HepG2 (cell line): Measurements from ENCODE around the gene SAMD14. TPM values are rescaled to one million over a fixed set of nuclear protein-coding genes. Genes with fewer than 3 reads are reported as not detected.

ENCODE experiments used
- ASH2L ChIP-seq: fragments of 300-600, 200-600 bp; sonication (generic); IDR thresholded peaks from 2 replicates; pipeline ENCODE4 v1.7.0; 2017; ENCODE audit warnings: low read depth, mild to moderate bottlenecking, moderate library complexity, mixed read lengths, low read length; ENCODE audit not compliant: insufficient read length
- MAF1 ChIP-seq: sonication (generic); formaldehyde crosslinking; IDR thresholded peaks from 2 replicates; pipeline ENCODE4 v1.5.0; 2020; ENCODE audit warnings: missing genetic modification reagents, borderline replicate concordance
- MEIS1 ChIP-seq: sonication (generic); formaldehyde crosslinking; IDR thresholded peaks from 2 replicates; pipeline ENCODE4 v1.9.0; 2021; ENCODE audit warnings: mild to moderate bottlenecking, missing genetic modification reagents, moderate library complexity, borderline replicate concordance
- TAF15 ChIP-seq: fragments of 200-400 bp; formaldehyde crosslinking; IDR thresholded peaks from one replicate; pipeline ENCODE4 v1.6.1; 2018; ENCODE audit warnings: mild to moderate bottlenecking, low read depth, low read length; ENCODE audit not compliant: poor library complexity, severe bottlenecking
- ZMAT3 ChIP-seq: sonication (generic); formaldehyde crosslinking; conservative IDR thresholded peaks from 2 replicates; pipeline ENCODE4 v1.7.0; 2021; ENCODE audit warnings: missing genetic modification reagents
- ZNF274 ChIP-seq: sonication (generic); formaldehyde crosslinking; IDR thresholded peaks from 2 replicates; pipeline ENCODE4 v1.5.1; 2020; ENCODE audit warnings: mild to moderate bottlenecking, missing genetic modification reagents
- ZNF484 ChIP-seq: sonication (generic); formaldehyde crosslinking; IDR thresholded peaks from 2 replicates; pipeline ENCODE4 v1.5.1; 2020; ENCODE audit warnings: mild to moderate bottlenecking, low read depth, missing genetic modification reagents, borderline replicate concordance
- ZNF607 ChIP-seq: sonication (generic); formaldehyde crosslinking; IDR thresholded peaks from 2 replicates; pipeline ENCODE4 v1.5.1; 2020; ENCODE audit warnings: missing genetic modification reagents, mild to moderate bottlenecking, borderline replicate concordance
- ZNF879 ChIP-seq: sonication (generic); formaldehyde crosslinking; IDR thresholded peaks from 2 replicates; pipeline ENCODE4 v1.8.1; 2023; ENCODE audit warnings: missing genetic modification reagents
- polyA plus RNA-seq, 8 experiments: library from polyadenylated mRNA; depleted of rRNA in 3 of 8; stranded (reverse) in 7 of 8; unstranded in 1 of 8; fragments of >200 nt; fragmentation: Illumina TruSeq in 4 of 8; extraction: Trizol in 4 of 8; gene quantifications; 2 replicates each; pipeline versions ENCODE4 v1.2.1 to v1.2.3, GENCODE V29; 2011 to 2016; ENCODE audit warnings: low read depth in 4 of 8, missing spikeins in 1 of 8, mixed read lengths in 1 of 8; ENCODE audit not compliant: insufficient read depth in 1 of 8
- total RNA-seq, 5 experiments: library from RNA; depleted of rRNA; stranded (reverse); fragments of >200 nt; fragmentation: Illumina TruSeq; extraction: Trizol; gene quantifications; 2 replicates each; pipeline ENCODE4 v1.2.3, GENCODE V29; 2016; ENCODE audit warnings: low read depth in 1 of 5
- TF ChIP-seq, protein P1 (sequence below): sonication (generic); formaldehyde crosslinking; IDR thresholded peaks from 2 replicates; pipeline ENCODE4 v1.9.0; 2021; ENCODE audit warnings: mild to moderate bottlenecking, missing genetic modification reagents
- TF ChIP-seq, protein P2 (sequence below): sonication (generic); formaldehyde crosslinking; IDR thresholded peaks from 2 replicates; pipeline ENCODE4 v1.5.0; 2020; ENCODE audit warnings: mild to moderate bottlenecking, missing genetic modification reagents, moderate library complexity
- TF ChIP-seq, protein P3 (sequence below): conservative IDR thresholded peaks from 2 replicates; pipeline ENCODE4 v1.6.1; 2018; ENCODE audit warnings: missing genetic modification reagents
- TF ChIP-seq, protein P4 (sequence below): IDR thresholded peaks from 2 replicates; pipeline ENCODE4 v1.6.1; 2016; ENCODE audit warnings: missing genetic modification reagents, missing compliant biosample characterization

SAMD14 gene
- total and polyA plus RNA-seq, 2 of the 13 experiments (the other 11 are each of a cell fraction or from before 2014, with no cell fraction given) = 0.07 to 0.22 TPM

DNA sequence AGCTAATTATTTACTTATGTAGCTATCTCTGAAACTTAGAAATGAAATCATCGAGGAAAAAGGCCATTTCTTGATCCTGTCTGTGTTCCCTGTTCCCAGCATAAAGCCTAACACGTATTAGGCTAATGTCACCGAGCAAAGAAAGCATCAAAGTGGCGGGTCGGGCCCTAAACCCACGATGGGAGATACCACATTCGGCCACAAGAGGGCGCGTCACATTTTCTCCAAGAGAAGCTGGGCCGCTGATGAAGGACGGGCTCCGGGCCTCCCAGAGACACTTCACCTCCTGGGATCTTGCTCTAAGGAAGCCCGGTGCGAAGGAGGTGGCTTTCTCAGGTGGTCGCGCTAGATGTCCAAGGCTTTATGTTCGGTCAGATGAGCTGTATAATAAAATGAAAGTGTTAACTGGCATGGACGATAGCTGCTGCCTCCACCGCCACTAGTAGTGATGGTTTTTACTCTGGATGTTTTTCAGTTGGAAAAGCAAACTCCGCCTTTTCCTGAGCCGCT, 35.7 kb downstream of the SAMD14 start (continued):
- TF ChIP-seq, protein P1, sequence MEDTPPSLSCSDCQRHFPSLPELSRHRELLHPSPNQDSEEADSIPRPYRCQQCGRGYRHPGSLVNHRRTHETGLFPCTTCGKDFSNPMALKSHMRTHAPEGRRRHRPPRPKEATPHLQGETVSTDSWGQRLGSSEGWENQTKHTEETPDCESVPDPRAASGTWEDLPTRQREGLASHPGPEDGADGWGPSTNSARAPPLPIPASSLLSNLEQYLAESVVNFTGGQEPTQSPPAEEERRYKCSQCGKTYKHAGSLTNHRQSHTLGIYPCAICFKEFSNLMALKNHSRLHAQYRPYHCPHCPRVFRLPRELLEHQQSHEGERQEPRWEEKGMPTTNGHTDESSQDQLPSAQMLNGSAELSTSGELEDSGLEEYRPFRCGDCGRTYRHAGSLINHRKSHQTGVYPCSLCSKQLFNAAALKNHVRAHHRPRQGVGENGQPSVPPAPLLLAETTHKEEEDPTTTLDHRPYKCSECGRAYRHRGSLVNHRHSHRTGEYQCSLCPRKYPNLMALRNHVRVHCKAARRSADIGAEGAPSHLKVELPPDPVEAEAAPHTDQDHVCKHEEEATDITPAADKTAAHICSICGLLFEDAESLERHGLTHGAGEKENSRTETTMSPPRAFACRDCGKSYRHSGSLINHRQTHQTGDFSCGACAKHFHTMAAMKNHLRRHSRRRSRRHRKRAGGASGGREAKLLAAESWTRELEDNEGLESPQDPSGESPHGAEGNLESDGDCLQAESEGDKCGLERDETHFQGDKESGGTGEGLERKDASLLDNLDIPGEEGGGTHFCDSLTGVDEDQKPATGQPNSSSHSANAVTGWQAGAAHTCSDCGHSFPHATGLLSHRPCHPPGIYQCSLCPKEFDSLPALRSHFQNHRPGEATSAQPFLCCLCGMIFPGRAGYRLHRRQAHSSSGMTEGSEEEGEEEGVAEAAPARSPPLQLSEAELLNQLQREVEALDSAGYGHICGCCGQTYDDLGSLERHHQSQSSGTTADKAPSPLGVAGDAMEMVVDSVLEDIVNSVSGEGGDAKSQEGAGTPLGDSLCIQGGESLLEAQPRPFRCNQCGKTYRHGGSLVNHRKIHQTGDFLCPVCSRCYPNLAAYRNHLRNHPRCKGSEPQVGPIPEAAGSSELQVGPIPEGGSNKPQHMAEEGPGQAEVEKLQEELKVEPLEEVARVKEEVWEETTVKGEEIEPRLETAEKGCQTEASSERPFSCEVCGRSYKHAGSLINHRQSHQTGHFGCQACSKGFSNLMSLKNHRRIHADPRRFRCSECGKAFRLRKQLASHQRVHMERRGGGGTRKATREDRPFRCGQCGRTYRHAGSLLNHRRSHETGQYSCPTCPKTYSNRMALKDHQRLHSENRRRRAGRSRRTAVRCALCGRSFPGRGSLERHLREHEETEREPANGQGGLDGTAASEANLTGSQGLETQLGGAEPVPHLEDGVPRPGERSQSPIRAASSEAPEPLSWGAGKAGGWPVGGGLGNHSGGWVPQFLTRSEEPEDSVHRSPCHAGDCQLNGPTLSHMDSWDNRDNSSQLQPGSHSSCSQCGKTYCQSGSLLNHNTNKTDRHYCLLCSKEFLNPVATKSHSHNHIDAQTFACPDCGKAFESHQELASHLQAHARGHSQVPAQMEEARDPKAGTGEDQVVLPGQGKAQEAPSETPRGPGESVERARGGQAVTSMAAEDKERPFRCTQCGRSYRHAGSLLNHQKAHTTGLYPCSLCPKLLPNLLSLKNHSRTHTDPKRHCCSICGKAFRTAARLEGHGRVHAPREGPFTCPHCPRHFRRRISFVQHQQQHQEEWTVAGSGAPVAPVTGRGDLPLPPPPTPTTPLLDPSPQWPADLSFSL (CRISPR knock-in tag) = no peak
- TF ChIP-seq, protein P2, sequence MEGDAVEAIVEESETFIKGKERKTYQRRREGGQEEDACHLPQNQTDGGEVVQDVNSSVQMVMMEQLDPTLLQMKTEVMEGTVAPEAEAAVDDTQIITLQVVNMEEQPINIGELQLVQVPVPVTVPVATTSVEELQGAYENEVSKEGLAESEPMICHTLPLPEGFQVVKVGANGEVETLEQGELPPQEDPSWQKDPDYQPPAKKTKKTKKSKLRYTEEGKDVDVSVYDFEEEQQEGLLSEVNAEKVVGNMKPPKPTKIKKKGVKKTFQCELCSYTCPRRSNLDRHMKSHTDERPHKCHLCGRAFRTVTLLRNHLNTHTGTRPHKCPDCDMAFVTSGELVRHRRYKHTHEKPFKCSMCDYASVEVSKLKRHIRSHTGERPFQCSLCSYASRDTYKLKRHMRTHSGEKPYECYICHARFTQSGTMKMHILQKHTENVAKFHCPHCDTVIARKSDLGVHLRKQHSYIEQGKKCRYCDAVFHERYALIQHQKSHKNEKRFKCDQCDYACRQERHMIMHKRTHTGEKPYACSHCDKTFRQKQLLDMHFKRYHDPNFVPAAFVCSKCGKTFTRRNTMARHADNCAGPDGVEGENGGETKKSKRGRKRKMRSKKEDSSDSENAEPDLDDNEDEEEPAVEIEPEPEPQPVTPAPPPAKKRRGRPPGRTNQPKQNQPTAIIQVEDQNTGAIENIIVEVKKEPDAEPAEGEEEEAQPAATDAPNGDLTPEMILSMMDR (CRISPR knock-in tag) = peak; percentile 95
- TF ChIP-seq ZNF607 (CRISPR knock-in tag) = no peak
- TF ChIP-seq MEIS1 (CRISPR knock-in tag) = no peak
- TF ChIP-seq ZNF274 (CRISPR knock-in tag) = no peak
- no peak for TF ChIP-seq ZNF879 (CRISPR knock-in tag)
- TF ChIP-seq ZNF484 (CRISPR knock-in tag) = no peak
- TF ChIP-seq TAF15 = no peak
- peak; percentile 51; the same call in 1 of the 2 replicates for TF ChIP-seq ZMAT3 (CRISPR knock-in tag)
- no peak for TF ChIP-seq MAF1 (CRISPR knock-in tag)
- TF ChIP-seq ASH2L = no peak
- TF ChIP-seq, protein P3, sequence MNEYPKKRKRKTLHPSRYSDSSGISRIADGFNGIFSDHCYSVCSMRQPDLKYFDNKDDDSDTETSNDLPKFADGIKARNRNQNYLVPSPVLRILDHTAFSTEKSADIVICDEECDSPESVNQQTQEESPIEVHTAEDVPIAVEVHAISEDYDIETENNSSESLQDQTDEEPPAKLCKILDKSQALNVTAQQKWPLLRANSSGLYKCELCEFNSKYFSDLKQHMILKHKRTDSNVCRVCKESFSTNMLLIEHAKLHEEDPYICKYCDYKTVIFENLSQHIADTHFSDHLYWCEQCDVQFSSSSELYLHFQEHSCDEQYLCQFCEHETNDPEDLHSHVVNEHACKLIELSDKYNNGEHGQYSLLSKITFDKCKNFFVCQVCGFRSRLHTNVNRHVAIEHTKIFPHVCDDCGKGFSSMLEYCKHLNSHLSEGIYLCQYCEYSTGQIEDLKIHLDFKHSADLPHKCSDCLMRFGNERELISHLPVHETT (CRISPR knock-in tag) = no peak
- TF ChIP-seq, protein P4, sequence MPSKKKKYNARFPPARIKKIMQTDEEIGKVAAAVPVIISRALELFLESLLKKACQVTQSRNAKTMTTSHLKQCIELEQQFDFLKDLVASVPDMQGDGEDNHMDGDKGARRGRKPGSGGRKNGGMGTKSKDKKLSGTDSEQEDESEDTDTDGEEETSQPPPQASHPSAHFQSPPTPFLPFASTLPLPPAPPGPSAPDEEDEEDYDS (CRISPR knock-in tag) = no peak
